Occipital lobe (tissue), 2 donors: ENCODE data around the gene SPEN. TPM values are rescaled to one million over a fixed set of nuclear protein-coding genes. Genes with fewer than 3 reads are reported as not detected.
"Not testable (repeated sequence)": the region's sequence is repeated elsewhere in the genome, so short reads cannot be mapped to it uniquely, and the experiment has no call there.

ENCODE experiments used
- DNase-seq: peaks from one replicate; lab custom pipeline; 2025; lab: John Stamatoyannopoulos, UW
- total RNA-seq: library from RNA; depleted of rRNA; stranded (reverse); fragments of >200 nt; gene quantifications from one replicate; pipeline ENCODE4 v1.2.3, GENCODE V29; 2014

SPEN gene, protein sequence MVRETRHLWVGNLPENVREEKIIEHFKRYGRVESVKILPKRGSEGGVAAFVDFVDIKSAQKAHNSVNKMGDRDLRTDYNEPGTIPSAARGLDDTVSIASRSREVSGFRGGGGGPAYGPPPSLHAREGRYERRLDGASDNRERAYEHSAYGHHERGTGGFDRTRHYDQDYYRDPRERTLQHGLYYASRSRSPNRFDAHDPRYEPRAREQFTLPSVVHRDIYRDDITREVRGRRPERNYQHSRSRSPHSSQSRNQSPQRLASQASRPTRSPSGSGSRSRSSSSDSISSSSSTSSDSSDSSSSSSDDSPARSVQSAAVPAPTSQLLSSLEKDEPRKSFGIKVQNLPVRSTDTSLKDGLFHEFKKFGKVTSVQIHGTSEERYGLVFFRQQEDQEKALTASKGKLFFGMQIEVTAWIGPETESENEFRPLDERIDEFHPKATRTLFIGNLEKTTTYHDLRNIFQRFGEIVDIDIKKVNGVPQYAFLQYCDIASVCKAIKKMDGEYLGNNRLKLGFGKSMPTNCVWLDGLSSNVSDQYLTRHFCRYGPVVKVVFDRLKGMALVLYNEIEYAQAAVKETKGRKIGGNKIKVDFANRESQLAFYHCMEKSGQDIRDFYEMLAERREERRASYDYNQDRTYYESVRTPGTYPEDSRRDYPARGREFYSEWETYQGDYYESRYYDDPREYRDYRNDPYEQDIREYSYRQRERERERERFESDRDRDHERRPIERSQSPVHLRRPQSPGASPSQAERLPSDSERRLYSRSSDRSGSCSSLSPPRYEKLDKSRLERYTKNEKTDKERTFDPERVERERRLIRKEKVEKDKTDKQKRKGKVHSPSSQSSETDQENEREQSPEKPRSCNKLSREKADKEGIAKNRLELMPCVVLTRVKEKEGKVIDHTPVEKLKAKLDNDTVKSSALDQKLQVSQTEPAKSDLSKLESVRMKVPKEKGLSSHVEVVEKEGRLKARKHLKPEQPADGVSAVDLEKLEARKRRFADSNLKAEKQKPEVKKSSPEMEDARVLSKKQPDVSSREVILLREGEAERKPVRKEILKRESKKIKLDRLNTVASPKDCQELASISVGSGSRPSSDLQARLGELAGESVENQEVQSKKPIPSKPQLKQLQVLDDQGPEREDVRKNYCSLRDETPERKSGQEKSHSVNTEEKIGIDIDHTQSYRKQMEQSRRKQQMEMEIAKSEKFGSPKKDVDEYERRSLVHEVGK (N-terminal part only)
- total RNA-seq = 80.0 TPM

- peak; percentile 95 for DNase-seq
Measured at GRCh38 chr1:15847100-15847892, at the start of gene SPEN. SPEN (plus strand) TSS chr1:15847707; CDS start chr1:15848068, 361 bp downstream.

DNA sequence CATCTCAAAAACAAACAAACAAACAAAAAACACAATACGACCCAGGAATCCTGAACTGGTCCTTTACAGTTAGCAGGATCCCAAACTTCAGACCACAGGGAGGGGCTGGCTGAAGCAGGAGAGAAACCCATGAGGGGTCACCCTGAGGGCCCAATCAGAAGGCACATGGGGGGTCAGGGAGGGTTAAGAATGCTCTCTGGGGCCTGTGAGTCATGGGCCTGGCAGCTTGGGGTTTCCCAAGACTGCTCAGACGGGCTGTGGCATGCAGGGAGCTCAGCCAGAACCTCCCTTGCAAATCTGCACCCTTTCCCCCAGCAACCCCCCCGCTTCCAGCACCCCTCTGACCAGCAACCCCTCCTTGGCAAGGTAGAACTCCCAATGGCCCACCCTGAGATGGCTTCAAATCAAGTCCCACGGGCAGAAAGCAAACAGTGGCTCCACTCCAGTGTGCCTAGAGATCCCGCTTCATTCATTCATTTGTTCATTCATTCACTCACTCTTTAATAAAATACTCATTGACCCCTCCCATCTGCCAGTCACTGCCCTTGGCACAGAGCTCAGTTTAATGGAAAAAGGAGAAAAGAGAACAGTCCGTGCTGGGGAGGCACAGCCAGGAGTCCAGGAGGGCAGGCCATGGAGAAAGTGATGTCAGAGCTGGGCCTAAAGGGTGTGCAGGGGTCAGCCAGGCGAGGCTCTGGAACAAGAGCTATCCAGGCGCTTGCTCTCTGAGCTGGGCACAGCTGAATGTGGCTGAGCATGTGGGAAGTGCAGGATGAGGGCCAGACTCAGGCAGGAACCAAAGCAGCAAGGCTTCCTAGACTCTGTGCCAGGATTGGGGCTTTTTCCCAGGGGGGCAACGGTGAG, 48.3 kb upstream of the SPEN start:
- no peak for DNase-seq

DNA sequence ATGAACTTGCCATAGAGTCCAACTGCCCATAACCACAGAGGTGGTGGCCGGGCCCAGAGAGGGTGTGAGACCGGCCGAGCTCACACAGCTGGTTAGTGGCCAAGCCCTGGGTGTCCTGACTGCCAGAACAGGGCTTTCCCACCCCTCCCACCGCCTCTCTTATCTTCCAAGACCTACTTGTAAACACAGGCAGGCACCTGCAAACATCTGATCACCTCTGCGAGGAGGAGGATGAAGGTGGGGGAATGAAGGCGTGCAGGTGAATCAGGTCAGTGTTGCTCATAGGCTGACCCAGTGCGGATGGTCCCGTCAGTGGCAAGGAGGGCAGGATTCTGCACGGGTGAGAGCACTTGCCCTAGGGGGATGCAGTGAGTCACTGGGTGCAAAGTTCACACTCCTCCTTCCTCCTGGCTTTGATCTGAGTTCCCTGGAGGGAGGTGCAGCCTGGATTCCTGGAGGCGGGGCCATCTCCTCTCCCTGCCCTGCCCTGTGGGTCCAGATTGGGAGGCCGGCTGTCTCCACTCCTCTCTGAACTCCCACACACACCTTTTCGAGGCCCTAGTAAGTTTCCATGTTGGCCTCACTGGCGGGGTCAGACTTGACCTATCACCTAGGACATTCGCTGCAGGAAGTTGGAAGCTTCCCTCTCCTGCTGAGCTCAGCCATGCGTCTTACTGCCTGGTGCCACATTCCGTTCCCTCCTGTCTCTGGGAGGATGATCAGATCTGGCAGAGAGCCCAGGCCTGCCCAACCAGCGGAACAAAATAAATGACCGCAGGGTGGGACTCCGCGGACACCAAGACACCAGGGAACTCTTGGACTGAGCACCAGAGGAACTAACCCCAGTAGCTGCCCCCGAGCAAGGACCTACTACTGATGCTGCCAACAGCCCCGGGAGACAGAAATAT, 47.3 kb upstream of the SPEN start:
- no peak for DNase-seq

DNA sequence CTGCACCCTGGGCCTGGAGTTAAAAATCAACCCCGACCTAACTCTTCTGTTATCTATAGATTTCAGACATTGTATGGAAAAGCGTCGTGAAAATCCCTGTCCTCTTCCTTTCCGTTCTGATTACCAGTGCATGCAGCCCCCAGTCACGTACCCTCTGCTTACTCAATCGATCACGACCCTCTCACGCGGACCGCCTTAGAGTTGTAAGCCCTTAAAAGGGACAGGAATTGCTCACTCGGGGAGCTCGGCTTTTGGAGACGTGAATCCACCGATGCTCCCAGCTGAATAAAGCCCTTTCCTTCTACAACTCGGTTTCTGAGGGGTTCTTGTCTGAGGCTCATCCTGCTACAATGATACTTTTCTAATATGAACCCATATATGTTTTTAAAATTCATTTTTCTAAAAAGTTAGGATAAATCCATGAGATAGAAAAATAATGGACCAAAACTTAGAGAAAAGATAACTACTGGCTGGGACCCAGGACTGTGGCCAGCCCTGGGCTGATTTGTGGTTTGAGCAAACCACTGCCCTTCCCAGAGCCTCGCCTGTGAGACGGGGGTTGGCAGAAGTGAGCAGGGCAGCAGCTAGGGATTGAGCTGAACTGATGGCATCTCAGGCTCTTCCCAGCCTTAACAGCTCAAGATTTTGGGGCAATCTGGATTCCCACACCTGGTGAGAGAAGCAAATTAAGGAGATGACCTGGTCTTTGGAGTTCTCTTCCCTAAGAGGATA, 45.1 kb upstream of the SPEN start:
- no peak for DNase-seq

DNA sequence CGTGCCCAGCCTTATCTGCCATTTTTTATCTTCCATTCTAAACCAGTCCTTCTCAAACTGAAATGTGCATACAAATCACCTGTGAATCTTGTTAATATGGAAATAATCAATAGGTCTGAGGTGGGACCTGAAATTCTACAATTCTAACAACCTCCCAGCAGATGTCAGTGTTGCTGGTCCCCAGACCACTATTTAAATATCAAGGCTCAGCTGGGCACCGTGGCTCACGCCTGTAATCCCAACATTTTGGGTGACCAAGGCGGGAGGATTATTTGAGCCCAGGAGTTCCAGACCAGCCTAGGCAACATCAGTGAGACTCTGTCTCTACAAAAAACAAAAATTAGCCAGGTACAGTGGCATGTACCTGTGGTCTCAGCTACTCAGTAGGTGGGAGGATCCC, 44.1 kb upstream of the SPEN start:
- no peak for DNase-seq

GRCh38 chr1:15804060-15804459, 43.4 kb upstream of the SPEN start:
- DNase-seq = no peak

GRCh38 chr1:15807121-15807520, 40.4 kb upstream of the SPEN start:
- DNase-seq = no peak

- not testable (repeated sequence) for DNase-seq
Measured at GRCh38 chr1:15807549-15807948, 40.0 kb upstream of the SPEN start, which contains the start of gene UQCRHL. UQCRHL (minus strand) TSS chr1:15807649; CDS start chr1:15807649, 0 bp downstream.

- no peak for DNase-seq
Measured at GRCh38 chr1:15808955-15809354, 38.6 kb upstream of the SPEN start.

DNA sequence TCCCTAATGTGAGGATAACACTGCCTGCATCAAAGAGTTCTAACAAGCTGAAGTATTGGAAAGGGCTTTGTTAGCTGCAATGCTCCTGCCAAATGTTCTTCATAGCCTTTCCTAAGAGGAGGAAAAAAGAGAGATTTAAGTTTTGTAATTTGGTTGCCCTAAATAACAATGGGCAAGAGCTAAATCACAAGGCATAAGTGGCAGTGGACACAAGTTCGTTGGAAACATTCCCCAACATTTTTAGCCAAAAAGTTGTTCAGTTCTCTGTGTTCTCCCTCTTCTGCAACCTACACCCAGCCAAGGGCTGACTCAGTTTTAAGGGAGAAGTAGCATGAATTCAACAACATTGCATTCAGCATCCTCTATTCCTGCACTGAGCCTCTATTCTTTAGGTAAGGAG, 37.4 kb upstream of the SPEN start:
- peak; percentile 29 for DNase-seq

GRCh38 chr1:15816674-15817073, 30.8 kb upstream of the SPEN start:
- no peak for DNase-seq

DNA sequence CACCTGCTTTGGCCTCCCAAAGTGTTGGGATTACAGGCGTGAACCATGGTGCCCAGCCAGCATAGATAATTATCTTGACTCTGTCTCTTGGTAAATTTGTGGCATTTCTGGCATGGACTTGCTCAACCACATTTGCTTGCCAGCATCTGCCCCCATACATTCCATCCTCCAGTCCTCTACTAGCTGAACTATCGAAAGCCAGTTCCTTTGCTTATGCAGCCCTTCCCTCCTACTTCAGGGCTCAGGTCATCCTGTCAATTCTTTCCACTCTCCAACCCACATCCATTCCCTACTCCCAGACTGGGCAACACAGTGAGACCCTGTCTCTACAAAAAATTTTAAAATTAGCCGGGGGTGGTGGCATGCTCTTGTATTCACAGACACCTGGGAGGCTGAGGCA, 27.0 kb upstream of the SPEN start:
- no peak for DNase-seq

- DNase-seq = no peak
Measured at GRCh38 chr1:15825800-15826199, 21.7 kb upstream of the SPEN start.

DNA sequence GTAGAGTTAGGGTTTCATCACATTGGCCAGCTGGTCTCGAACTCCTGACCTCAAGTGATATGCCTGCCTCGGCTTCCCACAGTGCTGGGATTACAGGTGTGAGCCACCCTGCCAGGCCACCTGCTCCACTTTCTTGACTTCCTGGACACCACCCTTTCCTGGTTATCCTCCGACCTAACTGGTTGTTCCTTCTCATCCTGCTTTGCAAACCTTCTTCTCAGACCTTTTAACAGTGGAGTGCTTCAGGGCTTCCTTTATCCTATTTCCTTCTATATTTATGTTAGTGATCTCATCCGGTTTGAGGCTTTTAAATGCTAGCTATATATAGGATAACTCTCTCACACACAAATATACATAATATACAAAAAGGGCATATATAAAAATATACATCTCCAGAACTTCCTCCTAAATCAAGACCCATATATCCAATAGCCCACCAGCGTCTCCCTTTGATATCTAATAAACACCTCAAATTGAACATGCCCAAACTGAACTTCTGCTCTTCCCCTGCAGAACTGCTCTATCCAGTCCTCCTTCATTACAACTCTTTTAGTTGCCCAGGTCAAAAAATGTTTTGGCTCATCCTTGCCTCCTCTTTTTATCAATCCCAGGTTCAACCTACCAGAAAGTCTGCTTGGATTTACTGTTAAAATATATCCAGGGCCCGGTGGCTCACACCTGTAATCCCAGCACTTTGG, 20.5 kb upstream of the SPEN start:
- no peak for DNase-seq

- not testable (repeated sequence) for DNase-seq
Measured at GRCh38 chr1:15827567-15827966, 19.9 kb upstream of the SPEN start.

DNA sequence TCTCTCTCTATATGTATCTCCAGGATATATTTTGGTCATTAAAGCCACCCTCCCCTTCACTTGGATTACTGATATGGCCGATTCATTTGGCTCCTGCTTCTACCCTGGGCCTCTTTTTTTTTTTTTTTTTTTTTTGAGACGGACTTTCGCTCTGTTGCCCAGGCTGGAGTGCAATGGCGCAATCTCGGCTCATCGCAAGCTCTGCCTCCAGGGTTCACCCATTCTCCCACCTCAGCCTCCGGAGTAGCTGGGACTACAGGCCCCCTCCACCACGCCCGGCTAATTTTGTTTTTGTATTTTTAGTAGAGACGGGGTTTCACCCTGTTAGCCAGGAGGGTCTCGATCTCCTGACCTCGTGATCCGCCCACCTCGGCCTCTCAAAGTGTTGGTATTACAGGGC, 18.6 kb upstream of the SPEN start:
- DNase-seq = not testable (repeated sequence)

GRCh38 chr1:15830258-15830657, 17.2 kb upstream of the SPEN start:
- DNase-seq = no peak
